ENCODE measurements around the gene AP4E1.
"Not testable (repeated sequence)": the region's sequence is repeated elsewhere in the genome, so short reads cannot be mapped to it uniquely, and the experiment has no call there.

AP4E1 gene

GRCh38 chr15:50953302-50953701, 44.8 kb downstream of the AP4E1 start:
- DNase-seq = peak; percentile 3

- not testable (repeated sequence) for DNase-seq
These were observed 46.4 kb downstream of the AP4E1 start for GRCh38 chr15:50954837-50955236.

- no peak for DNase-seq
These were observed 51.2 kb downstream of the AP4E1 start for GRCh38 chr15:50959717-50960116.

GRCh38 chr15:50964075-50964474, 55.6 kb downstream of the AP4E1 start:
- DNase-seq = no peak

GRCh38 chr15:50968353-50968752, 59.9 kb downstream of the AP4E1 start:
- no peak for DNase-seq

- DNase-seq = no peak
These were observed 62.0 kb downstream of the AP4E1 start for GRCh38 chr15:50970524-50970923.

- DNase-seq = no peak
These were observed 62.6 kb downstream of the AP4E1 start for GRCh38 chr15:50971115-50971514.

GRCh38 chr15:50971542-50971941, 63.1 kb downstream of the AP4E1 start:
- DNase-seq = no peak

GRCh38 chr15:50973605-50974004, 65.1 kb downstream of the AP4E1 start:
- DNase-seq = no peak

- DNase-seq = no peak
These were observed 68.7 kb downstream of the AP4E1 start for GRCh38 chr15:50977162-50977561.

GRCh38 chr15:50978580-50978979, 70.1 kb downstream of the AP4E1 start:
- DNase-seq = no peak

- DNase-seq = no peak
These were observed 70.6 kb downstream of the AP4E1 start for GRCh38 chr15:50979041-50979440.

GRCh38 chr15:50993598-50993997, 85.1 kb downstream of the AP4E1 start:
- no peak for DNase-seq

- DNase-seq = no peak
These were observed 88.2 kb downstream of the AP4E1 start for GRCh38 chr15:50996641-50997040.

GRCh38 chr15:50997371-50998051, 89.0 kb downstream of the AP4E1 start:
- no peak for DNase-seq

- DNase-seq = peak; percentile 33
These were observed 95.6 kb downstream of the AP4E1 start for GRCh38 chr15:51004103-51004551.

GRCh38 chr15:51006336-51006985, 98.0 kb downstream of the AP4E1 start:
- no peak for DNase-seq

- no peak for DNase-seq
These were observed 98.7 kb downstream of the AP4E1 start for GRCh38 chr15:51007131-51007666.

- DNase-seq = no peak
These were observed 102.7 kb downstream of the AP4E1 start for GRCh38 chr15:51011212-51011611.

GRCh38 chr15:51016615-51017014, 108.1 kb downstream of the AP4E1 start:
- no peak for DNase-seq

GRCh38 chr15:51022206-51022605, 113.7 kb downstream of the AP4E1 start:
- DNase-seq = no peak

GRCh38 chr15:51023499-51023898, 115.0 kb downstream of the AP4E1 start:
- DNase-seq = no peak

GRCh38 chr15:51024735-51025453, 116.4 kb downstream of the AP4E1 start:
- no peak for DNase-seq

- DNase-seq = no peak
These were observed 117.0 kb downstream of the AP4E1 start for GRCh38 chr15:51025454-51025846.
